ENCODE measurements around the gene SCAF1.

SCAF1 gene, protein sequence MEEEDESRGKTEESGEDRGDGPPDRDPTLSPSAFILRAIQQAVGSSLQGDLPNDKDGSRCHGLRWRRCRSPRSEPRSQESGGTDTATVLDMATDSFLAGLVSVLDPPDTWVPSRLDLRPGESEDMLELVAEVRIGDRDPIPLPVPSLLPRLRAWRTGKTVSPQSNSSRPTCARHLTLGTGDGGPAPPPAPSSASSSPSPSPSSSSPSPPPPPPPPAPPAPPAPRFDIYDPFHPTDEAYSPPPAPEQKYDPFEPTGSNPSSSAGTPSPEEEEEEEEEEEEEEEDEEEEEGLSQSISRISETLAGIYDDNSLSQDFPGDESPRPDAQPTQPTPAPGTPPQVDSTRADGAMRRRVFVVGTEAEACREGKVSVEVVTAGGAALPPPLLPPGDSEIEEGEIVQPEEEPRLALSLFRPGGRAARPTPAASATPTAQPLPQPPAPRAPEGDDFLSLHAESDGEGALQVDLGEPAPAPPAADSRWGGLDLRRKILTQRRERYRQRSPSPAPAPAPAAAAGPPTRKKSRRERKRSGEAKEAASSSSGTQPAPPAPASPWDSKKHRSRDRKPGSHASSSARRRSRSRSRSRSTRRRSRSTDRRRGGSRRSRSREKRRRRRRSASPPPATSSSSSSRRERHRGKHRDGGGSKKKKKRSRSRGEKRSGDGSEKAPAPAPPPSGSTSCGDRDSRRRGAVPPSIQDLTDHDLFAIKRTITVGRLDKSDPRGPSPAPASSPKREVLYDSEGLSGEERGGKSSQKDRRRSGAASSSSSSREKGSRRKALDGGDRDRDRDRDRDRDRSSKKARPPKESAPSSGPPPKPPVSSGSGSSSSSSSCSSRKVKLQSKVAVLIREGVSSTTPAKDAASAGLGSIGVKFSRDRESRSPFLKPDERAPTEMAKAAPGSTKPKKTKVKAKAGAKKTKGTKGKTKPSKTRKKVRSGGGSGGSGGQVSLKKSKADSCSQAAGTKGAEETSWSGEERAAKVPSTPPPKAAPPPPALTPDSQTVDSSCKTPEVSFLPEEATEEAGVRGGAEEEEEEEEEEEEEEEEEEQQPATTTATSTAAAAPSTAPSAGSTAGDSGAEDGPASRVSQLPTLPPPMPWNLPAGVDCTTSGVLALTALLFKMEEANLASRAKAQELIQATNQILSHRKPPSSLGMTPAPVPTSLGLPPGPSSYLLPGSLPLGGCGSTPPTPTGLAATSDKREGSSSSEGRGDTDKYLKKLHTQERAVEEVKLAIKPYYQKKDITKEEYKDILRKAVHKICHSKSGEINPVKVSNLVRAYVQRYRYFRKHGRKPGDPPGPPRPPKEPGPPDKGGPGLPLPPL

DNA sequence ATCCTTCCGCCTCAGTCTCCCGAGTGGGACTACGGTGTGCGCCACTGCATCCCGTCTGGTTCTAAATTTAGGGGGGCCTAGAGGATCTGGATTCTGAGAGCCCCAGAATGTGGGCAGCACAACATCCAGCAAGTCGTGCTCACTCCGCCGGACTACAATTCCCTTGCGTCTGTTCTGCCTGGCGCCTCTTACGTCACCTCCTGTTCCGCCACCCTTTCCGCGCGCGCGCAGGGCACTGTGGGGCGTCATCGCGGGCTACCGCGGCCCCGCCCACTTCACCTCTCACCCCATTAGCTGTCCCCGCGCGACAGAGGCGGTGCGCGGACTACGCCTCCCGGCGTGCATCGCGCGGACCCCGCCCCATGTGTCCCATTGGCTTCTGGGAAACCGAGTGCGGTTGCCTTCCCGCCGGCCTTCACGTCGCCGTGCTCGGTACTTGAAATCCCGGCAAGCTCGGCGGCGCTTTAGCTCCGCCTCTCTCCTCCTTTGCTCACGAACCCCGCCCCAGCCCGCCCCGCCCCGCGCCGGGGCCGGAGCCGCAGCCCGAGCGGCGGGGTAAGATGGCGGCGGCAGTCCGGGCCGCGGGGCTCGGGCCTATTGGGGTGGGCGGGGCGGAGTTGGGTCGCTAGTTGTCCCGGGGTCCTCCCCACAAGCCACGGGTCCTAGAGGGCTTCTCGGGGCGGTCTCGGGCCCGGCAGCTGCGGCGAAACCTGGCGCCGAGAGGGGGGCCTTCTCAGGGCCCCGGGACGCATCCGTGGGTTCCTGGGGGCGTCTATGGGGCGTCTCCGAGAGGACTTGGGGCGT is at the start of gene SCAF1:
Gene SCAF1, plus strand, starts transcription at position 522 of the 804 bp plus-strand sequence. CDS start 2,818 bp downstream, outside the sequence.
- peak within 1 kb of the TSS; percentile 97 for H3K4me3 Mint-ChIP-seq
- H3K36me3 Mint-ChIP-seq: no peaks in the 10 kb centered on the region
- no peaks in the 10 kb centered on the region for H3K27me3 Mint-ChIP-seq
- H3K9me3 Mint-ChIP-seq (ENCODE audit: low read depth): no peaks in the 10 kb centered on the region
- peak within 1 kb of the TSS; percentile 98 for H3K27ac Mint-ChIP-seq
- peaks cover 50% of the 10 kb centered on the region for H3K4me1 Mint-ChIP-seq (ENCODE audit: low read depth)

DNA sequence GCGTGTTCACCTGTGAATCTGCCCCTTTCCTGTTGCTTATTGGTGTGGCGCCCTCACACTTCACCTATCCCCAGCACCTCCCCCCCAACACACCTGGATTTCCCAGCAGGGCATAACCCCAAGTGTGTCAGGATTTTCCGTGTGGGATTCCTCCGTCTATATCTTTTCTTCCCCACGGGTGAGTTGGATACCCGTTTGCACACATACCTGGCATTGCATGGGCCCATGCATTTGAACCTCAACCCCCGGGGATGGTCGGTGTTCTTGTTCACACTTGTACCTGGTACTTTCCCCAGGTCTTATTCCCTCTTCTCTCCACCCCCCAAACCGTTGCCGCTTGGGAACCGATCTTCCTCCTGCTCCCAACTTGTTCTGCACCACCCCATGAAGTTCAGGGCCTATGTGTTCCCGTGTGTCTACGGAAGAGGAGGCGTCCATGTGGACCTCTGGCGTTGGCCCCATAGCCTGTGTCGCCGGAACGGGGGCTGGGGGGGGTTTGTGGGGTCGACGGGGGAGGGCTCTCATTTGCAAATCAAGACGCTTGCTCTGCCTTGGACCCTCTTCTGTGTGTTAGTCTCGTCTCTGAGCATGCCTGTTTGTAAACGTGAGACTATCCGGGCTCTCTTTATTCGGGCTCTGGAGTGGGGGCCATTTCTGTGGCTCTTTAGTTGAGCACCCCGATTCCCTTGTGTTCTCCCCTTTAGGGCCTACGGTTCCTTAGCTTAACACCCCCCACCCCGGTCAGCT is 49.4 kb upstream of the SCAF1 start:
- Mint-ChIP-seq H3K36me3 (peaks cover 4% of the 10 kb centered on the region), H3K4me1 (ENCODE audit: low read depth) (peaks cover 30% of the 10 kb centered on the region), H3K27ac (peak overlapping the region; percentile 83), H3K4me3 (peak overlapping the region; percentile 88), H3K9me3 (ENCODE audit: low read depth) (no peaks in the 10 kb centered on the region), H3K27me3 (no peaks in the 10 kb centered on the region)

DNA sequence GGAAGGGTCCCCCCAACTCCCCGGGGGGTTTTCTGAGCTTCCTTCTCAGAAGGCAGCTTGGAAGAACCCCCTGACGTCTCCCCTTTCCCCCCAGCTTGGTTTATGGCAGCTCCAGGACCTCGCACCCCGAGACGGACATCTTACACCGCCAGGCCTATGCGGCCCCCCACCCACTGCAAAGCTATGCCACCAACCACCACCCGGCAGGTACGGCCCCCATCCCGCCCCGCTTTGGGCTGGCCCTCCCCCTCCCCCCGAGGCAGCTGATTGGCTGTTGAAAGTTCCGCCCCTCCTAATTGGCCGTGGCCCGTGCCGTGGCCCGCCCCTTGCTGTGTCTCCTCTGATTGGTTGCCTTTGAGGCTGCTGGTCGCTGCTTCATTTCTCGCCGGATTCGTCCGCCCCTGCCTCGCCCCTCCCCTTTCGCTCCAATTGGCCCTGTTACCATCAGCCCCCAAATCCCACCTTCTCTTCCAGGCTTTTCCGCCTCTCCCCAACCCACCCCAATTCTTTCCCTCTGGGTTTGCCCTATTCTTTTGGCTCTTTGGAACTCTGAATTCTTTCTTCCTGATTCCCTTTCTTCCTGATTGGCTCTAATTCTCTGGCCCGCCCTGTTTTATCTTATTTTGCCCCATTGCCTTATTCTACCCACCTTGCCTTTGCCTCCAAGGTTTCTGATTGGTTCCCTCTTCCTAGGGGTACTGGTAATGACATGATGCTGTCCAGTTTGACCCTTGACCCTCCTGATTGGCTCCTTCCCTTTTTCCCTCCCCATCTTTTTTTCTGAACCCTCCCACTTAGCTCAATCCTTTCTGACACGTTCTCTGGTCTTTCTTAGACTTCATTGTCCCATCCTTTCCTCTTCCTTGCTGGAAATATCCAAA is 48.5 kb upstream of the SCAF1 start:
- Mint-ChIP-seq H3K27me3 (no peaks in the 10 kb centered on the region), H3K27ac (peak overlapping the region; percentile 83), H3K36me3 (peaks cover 4% of the 10 kb centered on the region), H3K9me3 (ENCODE audit: low read depth) (no peaks in the 10 kb centered on the region), H3K4me3 (peak overlapping the region; percentile 88), H3K4me1 (ENCODE audit: low read depth) (peaks cover 32% of the 10 kb centered on the region)

DNA sequence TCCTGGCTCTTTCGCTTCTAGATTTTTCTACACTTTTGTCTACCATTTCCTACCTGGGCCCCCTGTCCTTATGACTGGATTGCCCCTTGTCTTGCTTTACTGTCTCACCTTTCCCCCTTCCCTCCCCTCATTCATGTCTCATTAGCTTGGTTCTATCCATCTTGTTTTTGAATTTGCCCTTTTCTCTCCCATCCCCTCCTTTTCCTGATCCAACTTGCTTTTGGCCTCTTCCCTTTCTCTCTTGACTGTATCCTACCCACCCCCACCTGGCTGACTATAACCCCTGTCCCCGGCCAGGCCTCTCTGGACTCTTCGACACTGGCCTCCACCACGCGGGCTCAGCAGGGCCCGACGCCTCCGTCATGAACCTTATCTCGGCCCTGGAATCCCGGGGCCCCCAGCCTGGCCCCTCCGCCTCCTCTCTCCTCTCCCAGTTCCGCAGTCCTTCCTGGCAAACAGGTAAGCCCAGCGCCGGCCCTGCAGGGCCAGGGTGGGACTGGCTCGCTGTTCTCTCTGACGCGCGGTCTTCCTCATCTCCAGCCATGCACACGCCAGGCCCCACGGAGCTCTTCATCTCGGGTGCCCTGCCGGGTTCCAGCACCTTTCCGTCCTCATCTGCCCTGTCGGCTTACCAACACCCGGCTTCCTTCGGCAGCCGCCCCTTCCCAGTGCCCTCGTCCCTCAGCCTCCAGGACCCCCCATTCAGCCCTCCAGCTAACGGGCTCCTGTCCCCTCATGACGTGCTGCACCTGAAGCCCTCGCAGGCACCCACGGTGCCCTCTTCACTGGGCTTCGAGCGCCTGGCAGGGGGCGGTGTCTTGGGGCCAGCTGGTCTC is 47.6 kb upstream of the SCAF1 start:
- Mint-ChIP-seq H3K4me3 (peak overlapping the region; percentile 88), H3K27me3 (no peaks in the 10 kb centered on the region), H3K27ac (peak overlapping the region; percentile 83), H3K9me3 (ENCODE audit: low read depth) (no peaks in the 10 kb centered on the region), H3K4me1 (ENCODE audit: low read depth) (peaks cover 27% of the 10 kb centered on the region), H3K36me3 (peaks cover 4% of the 10 kb centered on the region)

DNA sequence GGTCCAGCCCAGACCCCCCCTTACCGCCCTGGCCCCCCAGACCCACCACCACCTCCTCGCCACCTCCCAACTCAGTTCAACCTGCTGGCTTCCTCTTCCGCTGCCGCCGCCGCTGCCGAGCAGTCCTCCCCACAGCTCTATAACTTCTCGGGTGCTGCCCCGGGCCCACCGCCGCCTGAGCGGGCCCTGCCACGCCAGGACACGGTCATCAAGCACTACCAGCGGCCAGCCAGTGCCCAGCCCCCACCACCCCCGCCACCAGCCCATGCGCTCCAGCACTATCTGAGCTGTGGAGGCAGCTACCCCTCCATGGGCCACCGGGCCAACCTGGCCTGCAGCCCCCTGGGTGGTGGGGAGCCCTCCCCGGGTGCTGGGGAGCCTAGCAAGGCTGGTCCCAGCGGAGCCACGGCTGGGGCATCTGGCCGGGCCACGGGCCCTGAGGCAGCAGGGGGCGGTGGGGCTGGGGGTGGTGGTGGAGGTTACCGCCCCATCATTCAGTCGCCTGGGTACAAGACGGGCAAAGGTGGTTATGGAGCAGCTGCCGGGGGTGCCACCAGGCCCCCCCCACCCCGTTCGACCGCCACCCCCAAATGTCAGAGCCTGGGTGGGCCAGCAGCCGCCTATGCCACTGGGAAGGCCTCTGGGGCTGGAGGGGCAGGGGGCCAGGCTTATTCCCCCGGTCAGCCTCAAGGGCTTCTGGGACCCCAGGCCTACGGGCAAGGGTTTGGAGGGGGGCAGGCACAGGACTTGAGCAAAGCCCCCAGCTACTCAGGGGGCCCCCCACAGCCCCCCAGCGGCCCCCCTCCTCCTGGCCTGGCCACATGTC is 46.8 kb upstream of the SCAF1 start:
- H3K9me3 Mint-ChIP-seq (ENCODE audit: low read depth): no peaks in the 10 kb centered on the region
- H3K27me3 Mint-ChIP-seq: no peaks in the 10 kb centered on the region
- no peak overlapping the region for H3K27ac Mint-ChIP-seq
- peaks cover 23% of the 10 kb centered on the region for H3K4me1 Mint-ChIP-seq (ENCODE audit: low read depth)
- no peak overlapping the region for H3K4me3 Mint-ChIP-seq
- peaks cover 4% of the 10 kb centered on the region for H3K36me3 Mint-ChIP-seq

DNA sequence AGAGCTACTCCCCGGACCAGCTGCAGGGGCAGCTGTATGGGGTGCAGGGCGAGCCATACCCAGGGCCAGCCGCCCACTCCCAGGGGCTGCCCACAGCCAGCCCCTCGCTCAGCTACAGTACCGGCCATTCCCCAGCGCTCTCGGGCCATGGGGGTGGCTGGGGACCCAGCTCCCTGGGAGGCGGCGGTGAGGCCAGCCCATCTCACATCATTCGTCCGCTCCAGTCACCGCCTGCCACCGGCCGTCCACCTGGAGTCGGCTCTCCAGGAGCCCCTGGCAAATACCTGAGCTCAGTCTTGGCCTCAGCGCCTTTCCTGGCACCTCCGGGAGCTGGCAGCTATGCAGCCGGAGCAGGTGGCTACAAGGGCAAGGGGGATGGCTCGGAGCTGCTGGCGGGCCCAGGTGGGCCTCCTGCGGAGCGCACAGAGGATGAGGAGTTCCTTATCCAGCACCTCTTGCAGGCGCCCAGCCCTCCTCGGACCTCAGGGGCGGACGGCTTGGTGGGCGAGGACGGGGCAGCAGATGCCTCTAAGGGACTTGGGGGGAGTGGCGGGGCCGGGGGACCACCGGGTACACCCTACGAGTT is 46.1 kb upstream of the SCAF1 start:
- Mint-ChIP-seq H3K36me3 (peaks cover 4% of the 10 kb centered on the region), H3K4me3 (no peak overlapping the region), H3K27ac (no peak overlapping the region), H3K4me1 (ENCODE audit: low read depth) (peaks cover 21% of the 10 kb centered on the region), H3K27me3 (no peaks in the 10 kb centered on the region), H3K9me3 (ENCODE audit: low read depth) (no peaks in the 10 kb centered on the region)

DNA sequence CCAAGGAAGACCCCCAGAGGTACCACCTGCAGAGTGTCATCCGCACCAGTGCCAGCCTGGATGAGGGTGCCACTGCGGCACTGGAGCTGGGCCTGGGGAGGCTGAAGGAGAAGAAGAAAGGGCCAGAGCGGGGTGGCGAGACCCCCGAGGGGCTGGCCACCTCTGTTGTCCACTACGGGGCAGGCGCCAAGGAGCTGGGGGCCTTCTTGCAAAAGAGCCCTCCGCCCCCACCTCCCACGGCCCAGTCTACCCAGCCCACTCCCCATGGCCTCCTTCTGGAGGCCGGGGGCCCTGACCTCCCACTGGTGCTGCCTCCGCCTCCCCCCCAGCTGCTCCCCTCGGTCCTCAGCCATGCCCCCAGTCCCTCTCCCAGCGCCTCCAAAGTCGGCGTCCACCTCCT is 45.6 kb upstream of the SCAF1 start:
- Mint-ChIP-seq H3K4me1 (ENCODE audit: low read depth) (peaks cover 25% of the 10 kb centered on the region), H3K36me3 (peaks cover 4% of the 10 kb centered on the region), H3K4me3 (no peak overlapping the region), H3K9me3 (ENCODE audit: low read depth) (no peaks in the 10 kb centered on the region), H3K27me3 (no peaks in the 10 kb centered on the region), H3K27ac (no peak overlapping the region)

DNA sequence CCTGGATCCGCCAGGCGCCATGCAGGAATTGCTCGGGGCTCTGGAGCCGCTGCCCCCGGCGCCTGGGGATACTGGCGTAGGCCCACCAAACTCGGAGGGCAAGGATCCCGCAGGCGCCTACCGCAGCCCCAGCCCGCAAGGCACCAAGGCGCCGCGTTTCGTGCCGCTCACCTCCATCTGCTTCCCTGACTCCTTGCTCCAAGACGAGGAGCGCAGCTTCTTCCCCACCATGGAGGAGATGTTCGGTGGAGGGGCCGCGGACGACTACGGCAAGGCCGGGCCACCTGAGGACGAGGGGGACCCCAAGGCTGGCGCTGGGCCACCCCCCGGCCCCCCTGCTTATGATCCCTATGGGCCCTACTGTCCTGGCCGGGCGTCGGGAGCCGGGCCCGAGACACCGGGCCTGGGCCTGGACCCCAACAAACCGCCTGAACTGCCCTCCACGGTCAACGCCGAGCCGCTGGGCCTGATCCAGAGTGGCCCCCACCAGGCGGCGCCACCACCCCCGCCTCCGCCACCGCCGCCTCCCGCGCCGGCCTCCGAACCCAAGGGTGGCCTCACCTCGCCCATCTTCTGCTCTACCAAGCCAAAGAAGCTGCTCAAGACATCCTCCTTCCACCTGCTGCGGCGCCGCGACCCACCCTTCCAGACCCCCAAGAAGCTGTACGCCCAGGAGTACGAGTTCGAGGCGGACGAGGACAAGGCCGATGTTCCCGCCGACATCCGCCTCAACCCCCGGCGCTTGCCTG is 44.9 kb upstream of the SCAF1 start:
- peaks cover 28% of the 10 kb centered on the region for H3K4me1 Mint-ChIP-seq (ENCODE audit: low read depth)
- H3K27me3 Mint-ChIP-seq: no peaks in the 10 kb centered on the region
- no peak overlapping the region for H3K27ac Mint-ChIP-seq
- H3K36me3 Mint-ChIP-seq: peaks cover 4% of the 10 kb centered on the region
- no peak overlapping the region for H3K4me3 Mint-ChIP-seq
- H3K9me3 Mint-ChIP-seq (ENCODE audit: low read depth): no peaks in the 10 kb centered on the region

DNA sequence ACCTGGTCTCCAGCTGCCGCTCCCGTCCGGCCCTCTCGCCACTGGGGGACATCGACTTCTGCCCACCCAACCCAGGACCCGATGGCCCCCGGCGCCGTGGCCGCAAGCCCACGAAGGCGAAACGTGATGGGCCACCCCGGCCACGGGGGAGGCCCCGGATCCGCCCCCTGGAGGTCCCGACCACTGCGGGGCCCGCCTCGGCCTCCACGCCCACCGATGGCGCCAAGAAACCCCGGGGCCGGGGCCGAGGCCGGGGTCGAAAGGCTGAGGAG is 44.4 kb upstream of the SCAF1 start:
- Mint-ChIP-seq H3K27me3 (no peaks in the 10 kb centered on the region), H3K27ac (no peak overlapping the region), H3K36me3 (peaks cover 4% of the 10 kb centered on the region), H3K4me1 (ENCODE audit: low read depth) (peaks cover 25% of the 10 kb centered on the region), H3K4me3 (no peak overlapping the region), H3K9me3 (ENCODE audit: low read depth) (no peaks in the 10 kb centered on the region)

DNA sequence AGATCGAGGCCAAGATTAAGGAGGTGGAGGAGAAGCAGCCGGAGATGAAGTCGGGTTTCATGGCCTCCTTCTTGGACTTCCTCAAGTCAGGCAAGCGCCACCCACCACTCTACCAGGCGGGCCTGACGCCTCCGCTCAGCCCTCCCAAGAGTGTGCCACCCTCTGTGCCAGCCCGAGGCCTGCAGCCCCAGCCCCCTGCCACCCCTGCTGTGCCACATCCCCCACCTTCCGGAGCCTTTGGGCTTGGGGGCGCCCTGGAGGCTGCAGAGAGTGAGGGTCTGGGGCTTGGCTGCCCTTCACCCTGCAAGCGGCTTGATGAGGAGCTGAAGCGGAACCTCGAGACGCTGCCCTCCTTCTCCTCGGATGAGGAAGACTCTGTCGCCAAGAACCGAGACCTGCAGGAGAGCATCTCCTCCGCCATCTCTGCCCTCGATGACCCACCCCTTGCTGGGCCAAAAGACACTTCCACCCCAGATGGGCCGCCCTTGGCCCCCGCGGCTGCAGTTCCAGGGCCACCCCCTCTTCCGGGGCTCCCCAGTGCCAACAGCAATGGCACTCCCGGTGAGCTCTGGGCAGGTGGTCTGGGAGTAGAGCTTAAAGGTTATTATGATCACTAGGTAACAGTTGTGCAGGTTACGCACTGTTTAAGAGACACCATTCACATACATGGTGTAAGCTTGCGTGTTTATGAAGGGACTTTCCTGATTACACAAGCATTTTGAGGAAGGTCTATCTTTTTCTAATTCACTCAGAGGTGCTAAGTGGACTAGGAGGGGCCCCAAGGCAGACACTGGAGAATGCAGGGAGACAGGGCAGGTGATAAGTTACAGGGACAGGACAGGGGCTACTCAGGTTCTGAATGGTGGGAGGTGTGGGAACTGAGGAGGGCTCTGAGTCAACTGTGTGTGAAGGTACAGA is 42.4 kb upstream of the SCAF1 start:
- no peaks in the 10 kb centered on the region for H3K36me3 Mint-ChIP-seq
- no peaks in the 10 kb centered on the region for H3K9me3 Mint-ChIP-seq (ENCODE audit: low read depth)
- peak overlapping the region; percentile 58 for H3K27ac Mint-ChIP-seq

More for the DNA sequence above, 42.4 kb upstream of the SCAF1 start:
- peaks cover 15% of the 10 kb centered on the region for H3K4me1 Mint-ChIP-seq (ENCODE audit: low read depth)
- H3K27me3 Mint-ChIP-seq: no peaks in the 10 kb centered on the region
- no peak overlapping the region for H3K4me3 Mint-ChIP-seq
